NCI-H446 (cell line): ENCODE measurements around the gene ABL1.

ENCODE experiments used
- DNase-seq, 2 experiments: peaks; one replicate each; lab custom pipeline; 2025; lab: John Stamatoyannopoulos, UW

ABL1 gene

GRCh38 chr9:130890870-130891687 lies 56.0 kb downstream of the ABL1 start:
- no peak for DNase-seq

DNA sequence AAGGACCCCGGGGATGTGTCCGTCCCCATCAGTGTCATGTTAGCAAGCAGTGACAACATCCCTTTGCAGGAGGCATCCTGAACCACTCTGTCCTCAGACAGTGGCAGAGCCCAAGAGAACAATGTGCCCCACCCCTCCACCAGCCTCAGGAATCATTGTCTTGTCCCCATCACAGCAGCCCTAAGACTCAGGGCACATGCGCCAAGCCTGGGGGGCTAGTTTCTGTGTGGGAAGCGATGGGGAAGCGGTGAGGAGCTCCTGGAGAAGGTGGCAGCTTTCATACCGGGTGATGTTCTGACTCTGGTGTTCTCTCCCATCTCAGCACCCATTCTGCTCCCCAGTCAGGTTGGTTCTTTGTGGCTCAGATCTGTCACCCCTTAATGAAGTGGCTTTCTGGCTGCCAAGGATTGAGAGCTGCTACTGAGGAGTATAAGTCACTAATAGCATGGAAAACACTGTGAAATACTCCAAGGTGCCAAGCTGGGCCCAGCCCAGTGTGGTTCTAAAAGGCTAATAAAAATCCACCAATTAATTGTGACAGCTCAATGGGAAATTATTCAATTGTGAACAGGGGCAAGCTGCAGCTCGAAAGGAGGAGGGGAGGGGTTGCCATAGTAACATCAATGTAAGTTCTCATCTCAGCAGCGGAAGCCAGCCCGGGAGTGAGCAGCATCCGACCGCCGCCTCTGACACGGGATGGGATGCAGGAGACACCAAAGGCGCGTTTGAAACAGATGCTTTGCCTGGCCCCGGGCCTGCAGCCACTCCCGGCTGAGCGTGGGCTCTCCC lies 56.8 kb downstream of the ABL1 start:
- DNase-seq = no peak

- no peak for DNase-seq
These were observed 57.6 kb downstream of the ABL1 start for GRCh38 chr9:130892477-130893304.

- DNase-seq = no peak
These were observed 58.5 kb downstream of the ABL1 start for GRCh38 chr9:130893341-130894101.

- no peak for DNase-seq
These were observed 59.5 kb downstream of the ABL1 start for GRCh38 chr9:130894546-130894945.

DNA sequence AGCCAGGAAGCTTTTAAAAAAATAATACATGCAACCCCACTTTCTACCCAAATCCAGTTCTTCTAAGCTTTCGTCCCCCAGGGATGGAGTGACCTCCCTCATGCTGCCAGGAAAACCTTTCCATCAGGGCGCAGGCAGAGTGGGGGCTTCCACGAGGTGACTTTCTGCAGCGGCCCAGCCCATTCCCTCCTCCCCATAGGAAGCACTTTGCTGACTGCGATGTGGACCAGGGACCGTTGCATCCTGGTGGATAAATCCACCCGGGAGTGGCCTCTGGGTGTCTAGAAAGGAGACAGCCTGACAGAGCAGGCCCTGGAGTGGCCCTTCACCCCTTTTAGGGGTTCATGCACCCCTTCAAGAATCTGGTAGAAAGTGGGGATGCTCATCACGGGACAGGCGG lies 60.0 kb downstream of the ABL1 start:
- DNase-seq = no peak

GRCh38 chr9:130895481-130896232 lies 60.6 kb downstream of the ABL1 start:
- DNase-seq = no peak

DNA sequence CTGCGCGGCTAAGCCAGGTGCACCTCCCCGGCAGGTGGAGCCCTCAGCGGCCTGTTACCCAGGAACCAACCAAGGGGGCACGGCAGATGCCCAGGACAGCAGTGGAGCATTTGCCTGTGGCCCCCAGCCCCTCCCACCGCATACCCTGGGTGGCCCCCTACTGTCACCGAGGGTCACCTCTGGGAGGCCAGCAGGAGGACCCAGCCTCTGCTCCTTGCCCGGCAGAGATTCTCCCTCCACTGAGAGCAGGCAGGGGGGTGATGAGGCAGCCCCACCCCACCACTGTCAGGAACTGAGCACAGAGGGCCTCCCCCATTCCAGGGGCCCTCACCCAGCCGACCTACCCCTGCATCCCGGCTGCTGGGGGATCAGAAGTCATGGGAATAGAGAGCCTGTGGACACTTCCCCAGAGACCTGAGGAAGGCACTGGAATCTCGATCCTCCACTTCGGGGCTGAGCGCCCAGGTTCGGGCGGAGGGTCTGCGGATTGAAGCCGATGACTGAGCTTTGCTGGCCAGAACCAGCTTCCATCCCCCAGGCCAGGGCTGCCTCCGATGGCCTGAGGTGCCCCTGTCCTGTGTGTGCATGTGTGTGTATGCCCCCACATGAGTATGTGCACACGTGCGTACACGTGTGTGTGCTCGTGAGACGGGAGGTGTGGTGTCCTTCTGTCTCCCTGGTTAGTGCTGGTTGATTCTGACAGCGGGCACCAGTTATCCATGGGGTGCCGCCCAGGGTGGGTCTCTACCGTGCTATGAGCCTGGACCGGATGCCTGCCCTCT lies 61.4 kb downstream of the ABL1 start, which contains the start of gene QRFP:
Gene QRFP, minus strand, starts transcription at position 580 of the 782 bp plus-strand sequence. CDS start 2,974 bp downstream, outside the sequence.
- DNase-seq = no peak

DNA sequence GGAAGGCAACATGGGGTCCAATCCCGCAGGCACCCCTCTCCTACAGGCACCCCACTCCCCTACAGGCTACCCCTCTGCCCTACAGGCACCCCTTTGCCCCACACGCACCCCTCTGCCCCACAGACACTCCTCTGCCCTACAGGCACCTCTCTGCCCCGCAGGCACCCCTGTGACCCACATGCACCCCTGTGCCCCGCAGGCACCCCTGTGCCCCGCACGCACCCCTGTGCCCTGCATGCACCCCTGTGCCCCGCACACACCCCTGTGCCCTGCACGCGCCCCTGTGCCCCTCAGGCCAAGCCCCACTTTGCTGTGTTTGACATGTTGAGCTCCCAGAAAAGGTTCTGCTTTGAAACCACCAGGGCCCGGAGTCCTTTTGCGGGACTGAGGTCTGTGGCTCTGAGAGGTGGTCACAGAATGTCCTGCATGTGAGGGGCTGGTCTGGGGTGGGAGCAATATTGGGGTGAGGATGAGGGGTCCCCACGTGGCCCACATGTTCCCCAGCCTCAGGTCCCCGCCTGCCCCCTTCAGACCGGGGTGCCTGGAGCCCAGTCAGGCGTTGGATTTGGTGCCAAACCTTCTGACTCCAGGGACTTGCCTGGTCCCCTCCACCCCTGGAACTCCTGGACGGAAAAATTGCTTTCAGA lies 62.2 kb downstream of the ABL1 start:
- no peak for DNase-seq

DNA sequence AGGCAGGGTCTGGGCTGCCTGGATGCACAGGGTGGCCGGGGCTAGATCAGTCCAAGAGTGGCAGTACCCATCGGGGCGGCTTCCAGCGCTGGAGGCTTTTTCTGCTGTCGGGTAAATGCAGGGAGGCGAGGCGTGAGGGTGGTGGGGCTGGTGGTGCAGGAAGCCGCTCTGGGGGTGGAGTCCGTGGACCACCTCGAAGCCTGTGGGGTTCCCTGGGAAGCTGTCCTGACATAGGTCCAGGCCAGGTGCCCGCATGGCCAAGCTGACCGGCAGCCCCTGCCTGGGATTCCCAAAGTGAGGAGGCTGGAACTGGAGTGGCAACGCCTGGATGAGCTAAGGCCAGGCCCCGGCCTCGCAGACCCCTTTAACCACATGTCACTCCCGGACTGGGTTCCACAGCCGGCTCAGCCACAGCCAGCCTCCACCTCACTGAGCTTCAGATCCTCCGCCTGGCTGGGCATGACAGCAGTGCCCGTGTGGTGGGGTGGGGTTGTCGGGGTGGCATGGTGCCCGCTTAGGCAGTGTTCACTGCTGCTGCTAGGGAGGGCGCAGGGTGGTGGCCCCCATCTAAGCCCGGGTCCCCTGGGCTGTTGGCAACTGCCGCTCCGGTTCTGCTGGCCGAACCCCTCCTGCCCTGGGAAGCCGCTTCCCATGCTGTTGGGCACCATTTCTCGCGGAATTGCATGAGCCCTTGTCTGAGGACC lies 62.9 kb downstream of the ABL1 start:
- no peak for DNase-seq

DNA sequence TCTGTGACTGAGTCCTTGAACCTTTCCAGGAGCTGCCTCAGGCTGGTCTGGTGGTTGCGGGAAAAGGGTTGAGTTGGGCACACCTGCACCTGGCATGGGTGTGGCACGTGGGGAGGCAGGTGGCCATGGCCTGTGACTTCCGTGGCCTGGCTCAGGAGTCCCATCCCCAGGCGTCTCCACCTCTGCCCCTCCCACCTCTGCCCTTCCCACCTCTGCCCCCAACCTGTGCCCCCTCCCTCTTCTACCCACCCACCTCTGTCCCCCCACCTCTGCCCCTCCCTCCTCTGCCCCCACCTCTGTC lies 63.4 kb downstream of the ABL1 start:
- no peak for DNase-seq

DNA sequence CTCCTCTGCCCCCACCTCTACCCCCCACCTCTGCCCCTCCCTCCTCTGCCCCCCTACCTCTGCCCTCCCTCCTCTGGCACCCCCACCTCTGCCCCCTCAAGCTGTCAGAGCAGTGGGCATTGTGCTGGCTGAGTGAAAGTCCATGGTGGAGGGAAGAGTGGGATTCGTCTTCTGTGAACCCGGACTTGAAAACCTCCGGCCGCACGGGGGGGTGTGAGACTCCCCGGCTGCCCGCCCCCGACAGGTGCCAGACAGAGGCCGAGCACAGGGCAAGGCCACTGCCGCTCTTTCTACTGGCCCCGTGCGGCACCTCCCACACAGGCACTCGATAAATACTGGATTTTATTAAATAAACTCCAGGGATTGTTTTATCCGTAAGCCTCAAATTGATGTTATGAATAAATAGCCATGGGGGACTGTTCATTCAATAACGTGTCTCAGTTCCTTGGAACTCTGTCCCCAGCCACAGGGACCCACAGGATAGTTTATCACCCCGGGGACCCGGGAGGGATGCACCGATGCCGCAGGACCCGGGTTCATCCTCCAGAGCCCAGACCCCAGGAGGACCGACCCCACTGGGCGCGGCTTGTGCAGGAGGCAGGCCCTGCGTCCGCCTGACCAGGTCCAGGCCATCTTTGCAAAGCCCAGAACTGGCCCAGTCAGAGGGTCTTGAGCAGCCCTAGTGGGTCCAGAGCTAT lies 64.1 kb downstream of the ABL1 start:
- DNase-seq = no peak

DNA sequence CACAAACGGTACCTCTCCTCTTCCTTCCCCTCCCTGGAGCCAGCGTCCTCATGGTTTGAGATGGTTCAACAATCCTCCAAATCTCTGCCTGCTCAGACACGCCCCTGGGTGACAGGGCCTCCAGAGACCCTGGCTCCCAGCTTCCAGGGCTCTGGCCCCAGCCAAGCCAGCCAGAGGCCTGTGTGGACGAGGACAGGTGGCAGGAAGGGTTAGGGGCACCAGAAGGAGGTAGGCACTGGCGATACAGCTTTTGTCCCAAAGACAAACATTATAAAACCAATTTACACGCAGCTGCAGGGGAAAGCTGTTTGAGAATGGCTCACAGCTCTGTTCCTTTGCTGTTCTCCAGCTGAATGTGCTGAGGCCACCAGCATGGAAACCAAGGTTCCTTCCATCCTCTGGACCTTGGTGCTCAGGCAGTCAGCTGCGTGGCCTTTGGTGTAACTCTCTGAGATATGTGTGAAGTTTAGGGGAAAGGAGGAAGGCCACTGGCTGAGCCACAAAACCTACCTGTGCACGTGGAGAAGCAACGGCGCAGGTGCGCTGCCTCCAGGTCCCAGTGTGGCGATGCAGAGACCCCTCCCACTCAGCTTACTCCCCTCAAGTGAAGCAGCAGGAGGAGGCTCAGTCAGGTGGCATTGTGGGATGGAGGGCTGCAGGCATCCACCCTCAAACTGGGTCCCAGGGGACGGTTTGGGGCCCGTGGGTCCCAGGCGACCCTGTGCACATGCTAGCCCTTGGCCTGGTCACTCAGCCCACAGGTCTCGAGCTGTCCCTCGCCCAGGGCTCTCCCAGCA lies 65.8 kb downstream of the ABL1 start:
- DNase-seq = no peak

- DNase-seq = peak in 1 of 2 experiments; percentile 9
These were observed 66.6 kb downstream of the ABL1 start for GRCh38 chr9:130901498-130902203.

DNA sequence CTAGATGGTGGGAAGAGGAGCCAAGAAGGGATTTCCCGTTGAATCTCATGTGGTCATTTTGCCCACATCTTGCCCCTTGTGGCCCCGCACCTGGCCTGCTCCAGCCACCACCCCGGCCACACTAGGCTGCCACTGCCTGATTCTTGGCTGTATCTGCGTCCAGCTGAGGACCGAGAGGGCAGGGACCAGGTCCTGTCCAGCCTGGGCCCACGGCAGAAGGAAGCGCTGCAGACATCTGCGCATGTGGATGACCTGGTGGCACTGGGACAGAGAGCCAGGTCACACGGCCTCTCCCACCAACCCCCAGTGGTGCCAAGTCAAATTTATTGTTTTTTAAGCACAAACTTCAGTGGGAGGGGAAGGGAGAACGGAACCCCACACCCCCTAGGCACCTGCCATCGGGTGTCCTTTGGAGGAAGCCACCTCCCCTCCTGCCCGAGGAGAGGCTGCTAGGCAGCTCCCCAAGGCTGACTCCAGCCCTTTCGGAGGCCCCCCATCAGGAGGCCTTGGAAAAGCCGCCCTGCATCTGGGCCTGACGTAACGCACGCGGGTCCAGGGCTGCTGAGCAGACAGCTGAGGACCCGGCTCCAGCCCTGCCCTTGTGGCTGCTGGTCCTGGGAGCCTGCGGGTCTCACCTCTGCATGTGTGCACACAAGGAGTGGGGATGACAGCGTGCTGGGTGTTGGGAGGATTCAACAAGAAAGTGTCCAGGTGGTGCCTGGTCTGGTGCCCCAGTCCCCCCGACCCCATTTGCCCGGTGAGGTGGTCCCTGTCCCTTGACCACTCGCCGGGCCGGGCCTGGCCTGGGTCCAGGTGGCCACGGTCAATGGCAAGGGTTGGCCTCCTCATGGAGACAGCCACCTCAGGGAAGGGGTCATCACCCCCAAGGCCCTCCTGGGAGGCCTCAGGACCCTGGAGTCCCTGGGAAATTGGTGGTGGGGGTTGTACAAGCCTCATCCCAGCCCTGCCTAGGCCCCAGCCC lies 67.4 kb downstream of the ABL1 start:
- DNase-seq = no peak
